HG03575 (cell line): Measurements from ENCODE around the gene CSKMT.
"Not testable (repeated sequence)": the region's sequence is repeated elsewhere in the genome, so short reads cannot be mapped to it uniquely, and the experiment has no call there.

Source experiments
- ATAC-seq: cut with Tn5 transposase; IDR thresholded peaks from one replicate; pipeline ENCODE4 v1.9.1; 2021; ENCODE audit not compliant: unreplicated experiment, insufficient number of reproducible peaks, low FRiP score; ENCODE audit errors: extremely low read depth

CSKMT gene

GRCh38 chr11:62665075-62665598 is at the start of gene CSKMT, which contains the start of gene C11orf98:
TSS of gene CSKMT (plus strand) at chr11:62665312. CDS start at chr11:62665880, 568 bp downstream.
TSS of gene C11orf98 (minus strand) at chr11:62665210. CDS start at chr11:62665169, 41 bp downstream.
- no peak for ATAC-seq

DNA sequence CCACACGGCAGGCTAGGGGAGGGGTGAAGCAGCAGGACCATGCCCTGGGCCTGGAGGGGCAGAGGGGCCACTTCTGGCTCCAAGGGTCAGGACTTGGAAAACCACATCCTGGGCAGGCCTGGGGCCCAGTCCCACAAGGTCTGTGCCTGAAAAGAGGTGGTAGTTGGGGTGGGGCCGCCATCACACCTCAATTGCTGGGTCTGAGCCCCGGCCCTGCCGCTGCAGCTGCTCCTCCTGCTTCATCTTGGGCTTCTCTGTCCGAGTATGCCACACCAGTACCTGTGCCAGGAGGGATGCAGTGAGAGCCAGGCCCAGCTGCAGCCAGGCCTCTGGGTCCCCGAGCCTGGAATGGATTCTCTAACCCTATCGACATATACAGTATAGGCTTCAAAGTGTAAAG is 49.6 kb upstream of the CSKMT start:
- ATAC-seq = no peak

GRCh38 chr11:62616957-62617356 is 48.2 kb upstream of the CSKMT start:
- not testable (repeated sequence) for ATAC-seq

GRCh38 chr11:62621027-62621566 is 44.0 kb upstream of the CSKMT start:
- no peak for ATAC-seq

DNA sequence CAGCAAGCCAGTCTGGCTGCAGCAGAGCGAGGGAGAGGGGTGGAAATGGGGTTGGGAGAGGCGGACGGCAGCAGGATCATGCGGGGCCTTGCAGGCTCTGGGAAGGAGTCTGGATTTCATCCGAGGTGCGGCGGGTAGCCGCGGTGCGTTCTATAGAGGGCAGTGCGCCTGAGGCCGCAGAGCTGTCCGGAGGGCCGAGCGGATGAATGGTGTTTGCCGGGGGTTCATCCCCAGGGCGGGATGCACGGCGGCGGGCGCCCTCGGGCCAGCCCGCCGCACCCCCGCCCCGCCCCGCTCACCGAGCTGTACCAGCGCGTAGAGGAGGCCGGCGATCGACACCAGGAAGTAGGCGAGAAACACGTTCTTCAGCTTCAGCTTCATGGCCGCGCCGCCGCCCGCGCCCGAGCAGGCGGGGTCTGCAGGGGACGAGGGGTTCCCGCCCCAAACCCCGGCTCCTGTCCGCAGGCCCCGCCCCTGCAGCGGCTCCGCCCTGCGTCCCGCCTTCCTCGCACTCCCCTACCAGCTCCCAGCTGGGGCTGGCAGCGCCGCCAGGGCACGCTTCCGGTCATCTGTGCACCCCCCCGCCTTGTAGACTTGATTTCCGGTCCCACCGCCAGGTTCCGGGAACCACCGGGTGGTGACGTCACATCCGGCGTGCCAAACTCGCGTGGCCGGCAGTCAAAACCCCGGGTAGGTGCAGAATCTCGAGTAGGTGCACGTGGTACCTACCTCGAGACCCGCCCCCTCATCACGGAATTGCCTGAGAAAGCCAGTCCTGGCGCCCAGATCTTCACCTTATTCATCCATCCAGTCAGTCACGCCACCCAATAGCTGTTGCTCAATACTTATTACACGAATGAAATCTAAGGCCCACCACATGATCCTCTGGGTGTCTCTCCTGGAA is 43.3 kb upstream of the CSKMT start, which contains the start of gene B3GAT3:
TSS of gene B3GAT3 (minus strand) at position 420 of the 904 bp plus-strand sequence. CDS start at position 381, 39 bp downstream.
- peak; percentile 51 for ATAC-seq

DNA sequence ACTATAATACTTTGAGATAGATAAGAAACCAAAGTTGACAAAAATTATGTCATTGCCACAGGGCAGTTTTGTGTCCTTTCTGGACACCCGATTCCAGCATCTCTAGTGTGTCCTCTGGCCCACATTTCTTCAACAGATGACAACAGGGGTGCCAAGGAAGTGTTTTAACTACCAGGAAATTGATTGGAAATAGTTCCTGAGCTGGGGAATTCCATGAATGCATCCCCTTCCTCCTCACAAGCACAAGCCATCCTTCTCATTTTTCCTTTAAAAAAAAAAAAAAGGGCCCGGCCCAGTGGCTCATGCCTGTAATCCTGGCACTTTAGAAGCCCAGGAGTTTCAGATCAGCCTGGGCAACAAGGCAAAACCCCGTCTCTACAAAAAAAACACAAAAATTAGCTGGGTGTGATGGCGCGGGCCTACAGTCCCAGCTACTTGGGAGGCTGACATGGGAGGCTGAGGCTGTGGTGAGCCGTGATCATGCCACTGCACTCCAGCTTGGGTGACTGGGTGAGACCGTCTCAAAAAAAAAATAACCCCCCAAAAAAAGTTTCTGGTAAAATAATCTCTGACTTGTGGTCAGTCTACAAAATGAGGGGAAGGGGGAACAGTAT is 42.5 kb upstream of the CSKMT start:
- no peak for ATAC-seq

- no peak for ATAC-seq
Observed at GRCh38 chr11:62627713-62628112, 37.4 kb upstream of the CSKMT start.

- ATAC-seq = no peak
Observed at GRCh38 chr11:62632492-62632891, 32.6 kb upstream of the CSKMT start.

DNA sequence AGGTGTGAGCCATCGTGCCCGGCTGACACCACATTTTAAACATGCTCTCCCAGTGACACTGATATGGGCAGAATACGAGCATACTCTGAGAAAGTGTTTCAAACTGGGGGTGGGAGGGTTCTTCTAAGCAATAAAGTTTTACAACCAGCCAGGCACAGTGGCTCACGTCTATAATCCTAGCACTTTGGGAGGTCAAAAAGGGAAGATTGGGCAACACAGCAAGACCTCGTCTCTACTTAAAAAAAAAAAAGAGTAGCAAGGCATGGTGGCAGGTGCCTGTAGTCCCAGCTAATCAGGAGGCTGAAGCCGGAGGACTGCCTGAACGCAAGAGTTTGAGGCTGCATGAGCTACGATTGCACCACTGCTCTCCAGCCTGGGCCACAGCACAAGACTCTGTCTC is 20.9 kb upstream of the CSKMT start:
- no peak for ATAC-seq

DNA sequence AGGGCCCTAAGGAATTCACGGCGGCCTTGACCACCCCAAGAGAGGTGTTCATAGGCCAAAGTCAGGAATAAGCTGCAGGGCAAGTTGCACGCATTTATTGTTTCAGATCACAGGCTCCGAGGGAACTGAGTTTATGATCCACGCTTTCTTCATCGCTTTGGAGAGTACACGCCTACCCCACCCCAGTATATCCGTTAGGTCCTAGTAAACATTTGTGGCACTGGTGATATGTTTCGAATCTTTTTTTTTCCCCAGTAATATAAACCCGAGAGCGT is 19.5 kb upstream of the CSKMT start:
- no peak for ATAC-seq

- ATAC-seq = peak; percentile 50
Observed at GRCh38 chr11:62645946-62646824, 18.9 kb upstream of the CSKMT start, which contains the start of gene GANAB. TSS of gene GANAB (minus strand) at chr11:62646613. CDS start at chr11:62646599, 14 bp downstream.

DNA sequence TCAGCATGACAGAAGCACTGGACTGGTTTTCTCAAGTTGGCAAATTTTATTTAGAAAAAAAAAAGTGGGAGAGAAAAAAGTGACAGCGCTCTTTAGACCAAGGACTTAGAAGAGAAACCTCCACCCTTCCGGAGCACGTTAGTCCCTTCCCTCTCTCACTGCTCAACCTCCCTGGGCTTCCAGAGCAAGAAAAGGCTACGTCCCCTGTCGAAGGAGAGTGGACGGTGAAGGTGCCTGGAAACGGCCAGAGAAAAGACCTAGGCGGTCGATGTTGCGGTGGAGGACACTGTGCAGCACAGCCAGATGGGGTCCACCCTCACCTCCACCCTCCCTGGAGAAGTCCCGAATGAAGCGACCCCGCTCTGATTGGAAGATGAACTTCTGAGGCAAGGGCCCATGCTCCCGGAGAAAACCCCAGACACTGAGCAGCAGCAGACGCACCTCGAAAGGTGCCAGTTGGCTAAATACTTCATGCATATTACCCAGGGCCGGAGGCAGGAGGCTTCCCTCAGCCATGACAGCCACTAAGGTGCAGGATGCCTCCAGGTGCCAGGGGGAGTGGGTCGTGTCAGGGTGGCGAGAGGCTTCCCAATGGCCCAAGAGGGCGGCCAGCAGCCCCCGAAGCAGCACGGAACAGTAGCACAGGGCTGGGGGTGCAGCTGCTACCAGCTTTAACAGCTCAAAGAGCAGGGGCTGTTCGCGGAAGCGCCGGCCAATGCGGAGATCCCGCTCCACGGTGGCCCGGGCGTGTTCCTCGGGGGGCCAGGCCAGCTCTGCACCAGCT is 18.1 kb upstream of the CSKMT start:
- no peak for ATAC-seq

GRCh38 chr11:62647609-62648005 is 17.5 kb upstream of the CSKMT start:
- ATAC-seq = no peak

DNA sequence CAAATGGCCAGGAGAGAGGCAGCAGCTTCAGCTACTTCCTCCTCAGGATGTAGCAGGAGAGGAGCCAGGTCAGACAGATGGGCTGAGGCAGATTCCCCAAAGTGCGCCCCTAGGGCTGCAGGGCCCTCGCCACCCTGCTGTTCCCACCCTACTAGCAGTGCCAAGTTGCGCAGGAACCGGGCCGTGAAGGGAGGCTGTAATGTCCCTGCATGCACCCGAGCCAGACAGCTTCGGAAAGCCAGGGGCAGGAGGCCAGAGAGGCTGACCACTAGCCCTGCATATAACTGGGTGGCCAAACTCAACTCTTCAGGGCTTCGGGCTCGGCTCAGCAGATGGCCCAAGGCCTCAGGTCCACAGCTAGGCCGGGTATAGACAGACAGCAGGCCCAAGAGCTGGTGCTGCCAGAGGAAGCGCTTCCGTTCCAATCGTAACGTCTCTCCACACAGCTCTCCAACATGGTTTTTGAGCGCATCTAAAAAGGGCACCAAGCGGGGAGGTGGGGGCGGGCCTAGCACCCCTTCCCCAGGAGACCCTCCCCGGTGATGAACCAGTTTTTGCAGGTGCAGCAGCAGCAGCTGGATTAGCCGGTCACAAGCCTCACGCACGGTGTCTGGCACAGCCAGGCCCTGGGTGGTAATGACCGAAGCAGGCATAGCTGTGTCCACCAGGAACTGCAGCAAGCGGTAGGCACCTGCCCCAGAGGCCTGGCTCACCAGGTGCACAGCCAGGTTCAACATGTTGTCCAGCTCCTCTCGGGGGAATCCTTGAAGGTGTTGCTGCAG is 16.7 kb upstream of the CSKMT start:
- ATAC-seq = no peak

DNA sequence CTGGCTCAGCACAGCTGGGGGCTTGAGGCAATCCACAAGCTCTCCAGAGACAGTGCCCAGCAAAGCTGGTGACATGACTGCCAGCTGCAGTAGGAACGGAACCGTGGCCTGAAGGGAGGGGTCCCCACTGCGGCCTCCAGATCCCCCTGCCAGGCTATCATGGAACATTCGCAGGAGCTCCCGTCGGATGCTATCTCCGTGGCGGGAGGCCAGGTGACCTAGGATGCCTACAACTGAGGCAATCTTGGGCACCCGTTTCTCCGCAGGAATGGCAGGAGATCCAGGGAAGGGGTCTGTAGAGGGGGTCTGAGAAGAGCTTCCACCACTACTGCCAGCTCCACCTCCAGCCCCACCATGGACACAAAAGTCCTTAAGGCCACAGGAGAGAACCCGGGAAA is 16.1 kb upstream of the CSKMT start:
- ATAC-seq = no peak

GRCh38 chr11:62649486-62649885 is 15.6 kb upstream of the CSKMT start:
- ATAC-seq = no peak

DNA sequence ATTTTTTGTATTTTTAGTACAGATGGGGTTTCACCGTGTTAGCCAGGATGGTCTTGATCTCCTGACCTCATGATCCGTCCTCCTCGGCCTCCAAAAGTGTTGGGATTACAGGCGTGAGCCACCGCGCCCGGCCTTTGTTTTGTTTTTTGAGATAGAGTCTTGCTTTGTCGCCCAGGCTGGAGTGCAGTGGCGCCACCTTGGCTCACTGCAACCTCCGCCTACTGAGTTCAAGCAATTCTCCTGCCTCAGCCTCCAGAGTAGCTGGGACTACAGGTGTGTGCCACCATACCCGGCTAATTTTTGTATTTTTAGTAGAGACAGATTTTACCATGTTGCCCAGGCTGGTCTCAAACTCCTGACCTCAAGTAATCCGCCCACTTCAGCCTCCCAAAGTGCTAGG is 14.8 kb upstream of the CSKMT start:
- not testable (repeated sequence) for ATAC-seq
